Immature natural killer cell (primary cell): ENCODE data around the gene SNX25. TPM values are rescaled to one million over a fixed set of nuclear protein-coding genes. Genes with fewer than 3 reads are reported as not detected.
"Not testable (repeated sequence)": the region's sequence is repeated elsewhere in the genome, so short reads cannot be mapped to it uniquely, and the experiment has no call there.

Experiments used
- DNase-seq, 3 donors: peaks; one replicate each; pipeline ENCODE4 v3.0.0; 2022; ENCODE audit warnings: mixed read lengths in 1 of 3
- H3K27ac Mint-ChIP-seq, 6 donors: one replicate each; pipeline ENCODE4 v1.8.0; 2020; ENCODE audit warnings: mixed read lengths in 6 of 6, mild to moderate bottlenecking in 5 of 6, inconsistent platforms in 4 of 6, moderate library complexity in 3 of 6
- H3K27me3 Mint-ChIP-seq, 3 donors: one replicate each; pipeline ENCODE4 v1.8.0; 2020 to 2021; ENCODE audit warnings: low read depth in 3 of 3, mild to moderate bottlenecking in 3 of 3, mixed read lengths in 3 of 3, moderate library complexity in 3 of 3, inconsistent platforms in 1 of 3
- H3K36me3 Mint-ChIP-seq, 3 donors: one replicate each; pipeline ENCODE4 v1.8.0; 2020; ENCODE audit warnings: mixed read lengths in 3 of 3, inconsistent platforms in 2 of 3, mild to moderate bottlenecking in 2 of 3
- H3K4me1 Mint-ChIP-seq, 2 donors: one replicate each; pipeline ENCODE4 v1.8.0; 2020; ENCODE audit warnings: inconsistent platforms in 2 of 2, mild to moderate bottlenecking in 2 of 2, mixed read lengths in 2 of 2, moderate library complexity in 1 of 2
- H3K4me3 Mint-ChIP-seq, 5 donors: one replicate each; pipeline ENCODE4 v1.8.0; 2020; ENCODE audit warnings: mild to moderate bottlenecking in 5 of 5, mixed read lengths in 5 of 5, inconsistent platforms in 3 of 5, moderate library complexity in 3 of 5
- H3K9me3 Mint-ChIP-seq, 6 donors: one replicate each; pipeline ENCODE4 v1.8.0; 2020; ENCODE audit warnings: mild to moderate bottlenecking in 6 of 6, mixed read lengths in 6 of 6, inconsistent platforms in 4 of 6, moderate library complexity in 3 of 6
- polyA plus RNA-seq, 3 donors: library from polyadenylated mRNA; unstranded; fragments of 300-500 nt; fragmentation: Illumina TruSeq; gene quantifications; one replicate each; pipeline ENCODE4 v1.2.3, GENCODE V29; 2021

The SNX25 gene
- polyA plus RNA-seq, 3 donors from 2014 or later = 1.9 to 5.2 (median 3.3) TPM

DNA sequence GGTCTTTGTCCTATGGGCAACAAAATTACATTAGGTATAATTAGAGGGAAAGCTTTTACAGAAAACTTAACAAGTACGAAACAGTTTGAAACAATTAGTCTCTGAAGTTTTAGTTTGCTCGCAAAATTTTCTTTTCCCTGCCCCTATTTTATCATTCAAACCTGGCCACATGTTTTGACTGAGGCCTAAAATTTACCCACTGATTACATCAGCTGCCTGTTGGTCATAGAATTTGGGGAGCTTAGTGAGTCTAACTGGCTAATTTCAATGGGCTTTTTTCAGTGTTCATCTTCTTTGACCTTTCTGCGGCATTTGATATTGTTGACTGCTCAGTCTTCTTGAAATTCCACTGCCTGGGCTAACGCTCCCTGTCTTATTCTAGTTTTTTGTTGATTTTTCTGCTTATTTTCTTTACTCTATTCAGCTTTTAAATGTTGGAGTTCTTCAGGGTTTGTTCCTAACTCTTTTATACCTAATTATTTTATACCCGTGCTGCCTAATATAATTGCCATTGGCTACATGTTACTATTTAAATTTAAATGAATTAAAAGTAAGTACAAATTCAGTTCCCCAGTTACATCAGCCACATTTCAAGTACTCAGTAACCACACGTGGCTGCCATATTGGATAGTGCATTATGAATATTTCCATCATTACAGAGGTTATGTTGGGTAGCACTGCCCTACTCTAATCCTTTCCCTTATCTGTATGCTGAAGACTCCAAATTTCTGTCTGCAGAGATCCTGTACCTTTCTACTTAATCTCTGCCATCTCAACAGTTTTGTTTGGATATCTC, 87.5 kb downstream of the SNX25 start:
- Mint-ChIP-seq H3K4me1 (no peaks in the 10 kb centered on the region), H3K36me3 (peaks cover 8 to 31% (median 26%) of the 10 kb centered on the region in 3 donors), H3K9me3 (no peaks in the 10 kb centered on the region), H3K4me3 (no peak overlapping the region), H3K27ac (no peak overlapping the region), H3K27me3 (no peaks in the 10 kb centered on the region)
- DNase-seq = no peak

DNA sequence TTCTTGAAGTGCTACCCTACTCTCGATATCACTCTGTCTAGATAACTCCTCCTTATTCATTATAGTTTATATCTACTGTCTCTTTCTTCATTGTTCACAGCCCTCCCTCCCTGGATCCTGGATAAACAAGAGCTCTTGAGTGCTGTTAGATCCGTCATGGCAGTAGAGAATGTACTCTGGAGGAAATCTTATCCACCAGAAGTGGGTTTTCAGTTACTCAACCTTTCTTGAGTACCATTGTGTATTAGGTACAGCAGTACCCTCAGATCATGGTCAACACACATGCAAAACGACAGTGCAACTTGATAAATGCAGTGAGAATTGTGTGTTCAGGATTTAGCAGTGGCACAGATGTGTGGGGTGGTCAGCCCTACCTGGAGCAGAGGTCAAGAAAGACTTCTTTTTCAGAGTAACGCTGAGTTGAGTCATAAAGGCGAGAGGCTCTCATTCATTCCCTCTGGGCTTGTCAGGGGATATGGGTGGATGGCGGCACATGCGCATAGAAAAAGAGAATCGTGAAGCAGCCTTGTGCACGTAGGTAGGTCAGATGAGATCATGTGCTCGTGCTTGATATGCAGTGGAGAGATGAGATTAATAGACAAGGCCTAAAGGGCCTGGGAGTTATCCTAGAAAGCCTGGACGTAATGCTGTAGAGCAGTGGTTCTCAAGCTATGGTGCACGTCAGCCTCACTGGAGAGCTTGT, 89.5 kb downstream of the SNX25 start:
- H3K27ac Mint-ChIP-seq = no peak overlapping the region

DNA sequence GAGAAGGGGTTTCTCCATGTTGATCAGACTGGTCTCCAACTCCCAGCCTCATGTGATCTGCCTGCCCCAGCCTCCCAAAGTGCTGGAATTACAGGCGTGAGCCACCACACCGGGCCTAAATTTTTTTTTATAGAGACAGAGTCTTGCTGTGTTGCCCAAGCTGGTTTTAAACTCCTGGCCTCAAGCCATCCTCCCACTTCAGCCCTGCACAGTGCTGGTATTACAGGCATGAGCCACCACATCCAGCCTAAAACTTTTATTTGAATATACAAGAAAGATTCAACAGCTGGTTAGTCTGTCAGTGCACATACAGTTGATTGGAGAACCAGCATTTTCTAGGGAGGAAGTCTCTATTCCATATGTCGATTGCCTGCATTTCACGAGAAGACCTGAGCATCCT, 95.1 kb downstream of the SNX25 start:
- Mint-ChIP-seq H3K4me1 (no peaks in the 10 kb centered on the region), H3K36me3 (peaks cover 1 to 17% (median 2%) of the 10 kb centered on the region in 3 donors), H3K27me3 (peaks cover 0 to 2% (median 0%) of the 10 kb centered on the region in 3 donors), H3K27ac (peak overlapping the region in 1 of 6 donors; percentile 5), H3K4me3 (no peak overlapping the region), H3K9me3 (no peaks in the 10 kb centered on the region)
- DNase-seq = no peak

More for the DNA sequence above, 89.5 kb downstream of the SNX25 start:
- Mint-ChIP-seq H3K9me3 (no peaks in the 10 kb centered on the region), H3K36me3 (peaks cover 1 to 23% (median 12%) of the 10 kb centered on the region in 3 donors), H3K4me1 (no peaks in the 10 kb centered on the region), H3K27me3 (no peaks in the 10 kb centered on the region), H3K4me3 (no peak overlapping the region)
- DNase-seq = no peak

DNA sequence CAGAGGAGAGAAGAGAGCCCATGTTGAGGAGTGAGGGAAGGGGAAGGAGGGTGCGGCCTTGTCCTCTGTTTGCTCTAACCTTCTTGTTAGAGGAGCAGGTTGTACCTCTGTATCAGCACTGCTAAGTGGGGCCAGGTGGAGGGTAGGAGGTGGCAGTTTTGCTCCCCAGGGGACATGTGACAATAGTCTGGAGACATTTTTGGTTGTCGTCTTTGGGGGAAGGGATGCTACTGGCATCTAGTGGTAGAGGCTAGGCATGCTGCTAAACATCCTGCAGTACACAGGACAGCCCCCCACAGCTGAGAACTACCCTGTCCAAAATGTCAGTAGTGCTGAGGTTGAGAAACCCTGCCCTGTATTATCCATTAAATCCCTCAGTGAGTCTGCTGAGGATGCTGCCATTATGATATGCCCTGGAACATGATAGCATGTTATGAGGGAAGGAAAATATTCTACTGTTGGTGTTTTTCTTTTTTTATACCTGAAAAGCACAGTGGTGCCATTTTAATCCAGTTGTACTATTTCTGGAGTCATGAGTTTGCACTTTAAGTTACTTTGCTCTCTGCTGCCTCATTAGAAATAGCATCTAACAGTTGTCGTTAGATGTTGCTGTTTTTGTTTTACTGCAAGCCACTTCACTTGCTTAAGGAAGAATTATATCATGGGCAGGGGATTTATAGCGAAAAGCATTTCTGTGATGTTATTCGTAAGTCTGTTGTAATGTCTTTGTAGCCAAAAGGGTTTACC, 95.7 kb downstream of the SNX25 start:
- H3K36me3 Mint-ChIP-seq = peaks cover 5 to 23% (median 6%) of the 10 kb centered on the region in 3 donors
- H3K4me1 Mint-ChIP-seq = no peaks in the 10 kb centered on the region
- DNase-seq = peak in 1 of 3 donors; percentile 2
- H3K27me3 Mint-ChIP-seq = peaks cover 0 to 2% (median 0%) of the 10 kb centered on the region in 3 donors
- H3K9me3 Mint-ChIP-seq = no peaks in the 10 kb centered on the region
- no peak overlapping the region for H3K27ac Mint-ChIP-seq
- H3K4me3 Mint-ChIP-seq = no peak overlapping the region

DNA sequence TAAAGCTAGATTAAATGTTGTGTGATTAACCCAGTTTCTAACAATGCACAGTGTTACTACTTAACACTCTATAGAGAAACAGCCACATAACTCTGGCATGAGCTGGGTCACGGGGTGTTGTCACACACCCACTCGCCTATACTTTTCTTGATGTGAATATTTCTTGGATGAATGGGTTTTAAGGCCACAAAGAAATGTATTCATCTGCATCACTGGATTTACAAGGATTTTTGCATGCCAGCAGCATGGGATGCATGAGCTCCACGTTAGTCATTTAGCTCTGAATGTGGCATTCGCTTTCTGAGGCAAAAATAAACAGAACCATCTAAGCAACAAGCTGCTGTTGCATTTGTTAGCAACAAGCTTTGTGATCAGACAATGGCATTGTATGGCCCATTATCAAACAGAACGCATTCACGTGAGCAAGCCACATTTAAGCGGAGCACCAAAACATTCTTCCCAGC, 96.6 kb downstream of the SNX25 start:
- Mint-ChIP-seq H3K36me3 (peaks cover 7 to 27% (median 8%) of the 10 kb centered on the region in 3 donors), H3K27me3 (peaks cover 0 to 2% (median 0%) of the 10 kb centered on the region in 3 donors), H3K9me3 (no peaks in the 10 kb centered on the region), H3K27ac (no peak overlapping the region), H3K4me3 (no peak overlapping the region), H3K4me1 (no peaks in the 10 kb centered on the region)
- DNase-seq = no peak

DNA sequence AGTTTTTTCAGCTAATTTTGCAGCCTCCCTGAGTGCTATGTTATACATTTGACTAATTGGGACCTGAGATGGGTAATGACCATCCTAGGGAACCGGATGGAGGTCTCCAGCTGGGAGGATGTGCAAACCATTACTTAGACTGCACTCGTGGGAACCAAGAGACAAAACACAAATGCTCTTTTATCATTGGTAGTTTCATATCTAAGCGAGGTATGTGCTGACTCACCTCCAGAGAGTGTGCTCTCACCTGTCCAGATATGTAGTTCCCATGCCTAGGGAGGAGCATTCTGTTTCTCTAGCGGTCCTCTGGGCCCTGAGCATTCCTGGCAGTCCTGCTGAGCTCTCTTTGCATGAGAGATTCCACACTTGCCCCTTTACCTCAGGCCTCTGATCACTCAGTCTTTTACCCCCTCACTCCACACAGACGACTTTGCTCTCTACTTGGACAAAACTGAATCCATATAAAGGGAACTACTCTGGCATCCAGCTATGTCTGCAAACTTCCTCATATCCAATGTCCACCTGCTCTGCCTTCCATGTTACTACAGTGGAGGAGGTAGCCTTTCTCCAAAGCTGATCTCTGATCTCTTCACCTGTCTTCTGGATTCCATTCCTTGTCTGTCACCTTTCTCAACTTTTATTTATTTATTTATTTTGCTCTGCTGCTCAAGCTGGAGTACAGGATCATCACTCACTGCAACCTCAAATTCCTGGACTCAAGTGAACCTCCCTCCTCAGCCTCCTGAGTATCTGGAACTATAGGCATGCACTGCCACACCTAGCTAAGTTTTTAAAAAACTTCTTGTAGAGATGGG, 97.9 kb downstream of the SNX25 start:
- H3K36me3 Mint-ChIP-seq = peaks cover 16 to 39% (median 18%) of the 10 kb centered on the region in 3 donors
- no peak overlapping the region for H3K4me3 Mint-ChIP-seq
- H3K27me3 Mint-ChIP-seq = peaks cover 0 to 4% (median 0%) of the 10 kb centered on the region in 3 donors
- H3K27ac Mint-ChIP-seq = no peak overlapping the region
- no peak for DNase-seq
- H3K9me3 Mint-ChIP-seq = no peaks in the 10 kb centered on the region
- H3K4me1 Mint-ChIP-seq = no peaks in the 10 kb centered on the region

DNA sequence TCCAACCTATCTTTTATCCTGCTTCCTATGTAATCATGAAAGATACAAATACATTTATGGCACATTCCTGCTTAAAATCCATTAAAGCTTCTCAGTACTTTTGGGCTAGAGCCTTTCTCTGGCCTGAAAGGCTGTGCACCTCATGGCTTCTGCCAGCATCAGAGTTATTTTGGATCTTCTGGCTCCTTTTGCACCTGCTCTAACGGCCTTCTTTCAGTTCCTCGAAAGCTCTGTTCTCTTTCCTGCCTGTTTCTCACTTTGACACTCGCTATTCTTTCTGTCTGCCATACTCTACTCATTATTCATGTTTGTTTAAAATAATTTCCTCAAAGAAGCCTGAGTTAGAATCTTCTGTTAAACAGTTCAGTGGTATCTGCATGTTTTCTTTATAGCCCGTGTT, 100.4 kb downstream of the SNX25 start:
- no peaks in the 10 kb centered on the region for H3K9me3 Mint-ChIP-seq
- no peak for DNase-seq
- peaks cover 0 to 3% (median 0%) of the 10 kb centered on the region in 3 donors for H3K27me3 Mint-ChIP-seq
- H3K27ac Mint-ChIP-seq = no peak overlapping the region
- no peak overlapping the region for H3K4me3 Mint-ChIP-seq
- no peaks in the 10 kb centered on the region for H3K4me1 Mint-ChIP-seq
- H3K36me3 Mint-ChIP-seq = peaks cover 31 to 52% (median 32%) of the 10 kb centered on the region in 3 donors

DNA sequence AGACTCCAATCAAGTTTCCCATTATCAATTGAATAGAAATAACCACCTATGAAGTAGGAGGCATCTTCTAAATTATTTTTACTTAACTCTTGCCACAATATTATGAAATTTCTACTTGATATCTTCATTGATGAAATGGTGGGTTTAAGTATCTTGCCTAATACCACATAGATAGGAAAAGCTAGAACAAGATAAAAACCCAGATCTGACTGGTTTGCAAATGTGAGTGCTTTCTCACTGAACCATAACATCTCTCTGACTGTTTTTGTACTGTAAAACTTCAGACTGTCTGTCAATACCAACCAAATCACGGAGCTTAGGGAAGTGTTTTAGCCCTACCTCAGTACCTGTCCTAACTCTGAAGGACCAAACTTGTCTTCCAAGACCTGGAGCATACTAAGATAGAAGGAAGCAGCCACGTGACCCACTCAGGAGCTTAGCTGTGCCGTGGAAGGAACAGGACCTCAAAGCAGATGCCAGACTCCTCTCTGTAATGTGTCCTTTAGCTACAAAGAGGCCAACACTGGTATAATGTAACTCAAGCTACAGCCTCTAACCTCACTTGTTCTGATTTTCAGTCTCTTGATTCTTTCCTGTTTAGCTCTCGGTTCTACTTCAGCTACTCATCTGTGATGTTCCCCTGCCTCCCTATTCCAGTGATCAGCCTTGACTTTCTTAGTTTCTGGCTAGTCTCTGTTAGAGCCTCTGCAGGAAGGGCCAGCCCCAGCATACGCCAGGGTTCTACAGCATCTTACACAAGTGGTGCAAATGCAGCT, 101.9 kb downstream of the SNX25 start:
- Mint-ChIP-seq H3K4me1 (no peaks in the 10 kb centered on the region), H3K27me3 (peaks cover 0 to 3% (median 1%) of the 10 kb centered on the region in 3 donors), H3K9me3 (no peaks in the 10 kb centered on the region), H3K27ac (peak overlapping the region in 1 of 6 donors; percentile 54), H3K4me3 (no peak overlapping the region), H3K36me3 (peaks cover 35 to 60% (median 36%) of the 10 kb centered on the region in 3 donors)
- no peak for DNase-seq

DNA sequence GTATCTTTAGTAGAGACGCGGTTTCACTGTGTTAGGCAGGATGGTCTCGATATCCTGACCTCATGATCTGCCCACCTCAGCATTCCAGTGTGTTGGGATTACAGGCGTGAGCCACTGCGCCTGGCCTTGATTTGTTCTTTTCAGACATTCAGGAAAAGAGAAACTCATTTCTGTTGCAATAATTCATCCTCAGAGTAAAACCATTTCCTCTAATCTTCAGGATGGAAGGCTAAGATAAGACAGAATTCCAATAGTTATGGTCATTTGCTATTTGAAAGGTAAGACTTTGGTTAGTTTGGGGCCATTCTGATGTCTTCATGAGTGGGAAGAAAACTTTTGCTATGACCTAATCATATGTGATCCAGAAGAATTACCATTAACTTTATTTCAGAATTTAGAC, 103.3 kb downstream of the SNX25 start:
- no peak overlapping the region for H3K27ac Mint-ChIP-seq

DNA sequence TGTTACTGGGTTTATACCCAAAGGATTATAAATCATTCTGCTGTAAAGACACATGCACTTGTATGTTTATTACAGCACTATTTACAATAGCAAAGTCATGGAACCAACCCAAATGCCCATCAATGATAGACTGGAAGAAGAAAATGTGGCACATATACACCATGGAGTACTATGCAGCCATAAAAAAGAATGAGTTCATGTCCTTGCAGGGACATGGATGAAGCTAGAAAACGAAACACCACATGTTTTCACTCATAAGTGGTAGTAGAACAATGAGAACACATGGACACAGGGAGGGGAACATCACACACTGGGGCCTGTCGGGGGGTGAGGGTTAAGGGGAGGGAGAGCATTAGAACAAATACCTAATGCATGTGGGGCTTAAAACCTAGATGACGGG, 108.1 kb downstream of the SNX25 start:
- not testable (repeated sequence) for H3K9me3 Mint-ChIP-seq, H3K27me3 Mint-ChIP-seq, H3K4me3 Mint-ChIP-seq, DNase-seq, H3K4me1 Mint-ChIP-seq
- peaks cover 25 to 53% (median 42%) of the 10 kb centered on the region in 3 donors for H3K36me3 Mint-ChIP-seq
- peak overlapping the region in 1 of 6 donors; percentile 53 for H3K27ac Mint-ChIP-seq

More for the DNA sequence above, 103.3 kb downstream of the SNX25 start:
- H3K36me3 Mint-ChIP-seq = peaks cover 41 to 74% (median 50%) of the 10 kb centered on the region in 3 donors
- H3K9me3 Mint-ChIP-seq = no peaks in the 10 kb centered on the region
- H3K27me3 Mint-ChIP-seq = peaks cover 0 to 3% (median 1%) of the 10 kb centered on the region in 3 donors
- H3K4me1 Mint-ChIP-seq = no peaks in the 10 kb centered on the region
- no peak overlapping the region for H3K4me3 Mint-ChIP-seq
- DNase-seq = no peak

DNA sequence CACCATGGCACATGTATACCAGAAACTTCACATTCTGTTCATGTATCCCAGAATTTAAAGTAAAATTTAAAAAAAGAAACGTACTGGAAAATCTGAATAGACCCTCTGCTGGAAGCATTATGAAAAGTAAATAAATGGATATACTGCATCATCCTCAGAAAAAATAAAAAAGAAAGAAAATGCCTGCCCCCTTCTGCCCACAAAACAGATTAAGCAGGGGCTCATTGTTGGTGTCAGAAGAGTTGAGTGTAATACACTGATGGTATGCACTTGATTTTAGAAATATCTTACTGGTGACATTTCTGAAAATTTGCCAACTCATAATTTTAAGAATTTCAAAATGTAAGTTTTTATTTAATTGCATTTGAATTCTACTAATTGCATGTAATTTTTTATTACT, 108.5 kb downstream of the SNX25 start:
- H3K9me3 Mint-ChIP-seq = no peaks in the 10 kb centered on the region
- H3K27ac Mint-ChIP-seq = no peak overlapping the region
- H3K4me1 Mint-ChIP-seq = peaks cover 0 to 3% of the 10 kb centered on the region in 2 donors
- peaks cover 24 to 51% (median 44%) of the 10 kb centered on the region in 3 donors for H3K36me3 Mint-ChIP-seq
- H3K27me3 Mint-ChIP-seq = peaks cover 0 to 1% (median 0%) of the 10 kb centered on the region in 3 donors
- no peak overlapping the region for H3K4me3 Mint-ChIP-seq
- no peak for DNase-seq

DNA sequence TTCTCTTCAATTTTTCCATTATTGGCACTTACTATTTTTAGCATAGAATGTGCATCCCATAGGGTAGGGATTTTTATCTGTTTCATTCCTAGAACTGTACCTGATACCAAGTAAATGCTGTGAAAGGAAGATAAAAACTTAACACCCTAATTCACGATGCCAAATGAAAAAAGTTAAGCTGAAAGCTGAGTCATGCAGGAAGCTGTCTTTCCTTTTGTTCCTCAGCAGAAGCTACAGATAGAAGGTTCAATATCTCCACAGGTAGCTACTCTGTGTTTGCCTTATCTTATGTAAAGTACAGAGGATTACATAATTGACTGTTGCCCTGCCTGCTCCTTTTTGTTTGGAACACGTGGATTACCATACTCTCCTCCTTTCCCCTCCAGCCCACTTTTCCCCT, 109.3 kb downstream of the SNX25 start:
- H3K4me1 Mint-ChIP-seq = peaks cover 0 to 3% of the 10 kb centered on the region in 2 donors
- no peak overlapping the region for H3K27ac Mint-ChIP-seq
- H3K36me3 Mint-ChIP-seq = peaks cover 16 to 44% (median 38%) of the 10 kb centered on the region in 3 donors
- H3K9me3 Mint-ChIP-seq = no peaks in the 10 kb centered on the region
- H3K4me3 Mint-ChIP-seq = no peak overlapping the region
- peaks cover 0 to 1% (median 0%) of the 10 kb centered on the region in 3 donors for H3K27me3 Mint-ChIP-seq
- DNase-seq = no peak
